Measurements from ENCODE around the gene TCF20.

DNA sequence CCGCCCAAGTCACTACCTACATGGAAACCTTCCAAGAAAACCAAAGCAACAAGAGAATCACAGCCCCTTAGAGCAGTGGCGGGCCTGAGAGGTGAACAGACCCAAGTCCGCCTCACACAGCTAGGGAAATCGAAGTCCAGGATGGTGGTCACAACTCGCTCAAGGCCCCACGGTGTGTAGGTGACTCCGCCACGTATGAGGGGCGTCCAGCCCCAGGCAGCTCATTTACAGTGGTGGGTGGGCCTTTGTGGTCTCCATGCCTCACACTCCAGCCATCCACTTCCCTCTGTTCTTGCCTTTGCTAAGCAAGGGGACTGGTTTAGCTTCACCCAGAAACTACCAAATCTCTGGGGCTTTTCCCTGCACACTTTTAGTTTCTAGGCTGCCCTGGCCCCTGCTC, 9.7 kb upstream of the TCF20 start:
- TF ChIP-seq EZH2 (IDR thresholded peaks at IDR 0.05; ENCODE audit: insufficient read depth, poor library complexity, severe bottlenecking) (no peak), EZH2phosphoT487 (IDR thresholded peaks at IDR 0.05; ENCODE audit: insufficient read depth, low read depth) (no peak)
